Measurements from ENCODE around the gene IGFBP7. TPM values are rescaled to one million over a fixed set of nuclear protein-coding genes. Genes with fewer than 3 reads are reported as not detected.

The IGFBP7 gene
- total and polyA plus RNA-seq, 10 of the 15 experiments (the other 5 are each of a cell fraction or from before 2014, with no cell fraction given), result 0.69 to 1.9 (median 1.4) TPM; not detected in 5

DNA sequence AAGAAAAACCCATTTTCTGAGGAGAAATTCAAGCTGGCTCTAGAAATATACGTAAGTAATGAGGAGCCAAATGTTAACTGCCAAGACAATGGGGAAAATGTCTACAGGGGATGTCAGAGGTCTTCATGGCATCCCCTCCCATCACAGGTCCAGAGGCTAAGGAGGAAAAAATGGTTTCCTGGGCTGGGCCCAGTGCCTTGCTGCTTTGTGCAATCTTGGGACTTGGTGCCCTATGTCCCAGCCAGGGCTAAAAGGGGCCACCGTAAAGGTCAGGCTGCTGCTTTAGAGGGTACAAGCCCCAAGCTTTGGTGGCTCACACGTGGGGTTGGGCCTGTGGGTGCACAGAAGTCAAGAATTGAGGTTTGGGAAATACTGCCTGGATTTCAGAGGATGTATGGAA is 17.2 kb upstream of the IGFBP7 start:
- no TSS peak for BruUV-seq (replicated peaks)
- Histone ChIP-seq H3K9me3 (replicated peaks; ENCODE audit: control insufficient read depth, insufficient read depth, low read length) (no peaks in the 10 kb centered on the region; the same call in 2 of the 3 replicates), H3K4me2 (ENCODE audit: control insufficient read depth, insufficient read depth) (no peak overlapping the region), H3K27me3 (replicated peaks in 1 of 2; ENCODE audit: control insufficient read depth in 2 of 2, insufficient read depth in 2 of 2, low read length in 1 of 2) (no peaks in the 10 kb centered on the region; a peak in 2 of 4 replicates), H3K27ac (ENCODE audit: control insufficient read depth, insufficient read depth) (no peak overlapping the region), H3K4me1 (ENCODE audit: control insufficient read depth, insufficient read depth, low read length) (no peaks in the 10 kb centered on the region), H3K36me3 (ENCODE audit: control insufficient read depth in 2 of 2, insufficient read depth in 2 of 2, low read length in 1 of 2) (no peaks in the 10 kb centered on the region), H2AFZ (ENCODE audit: control insufficient read depth, low read depth, low read length) (no peak overlapping the region), H4K20me1 (ENCODE audit: control insufficient read depth, insufficient read depth) (no peaks in the 10 kb centered on the region), H3K9ac (ENCODE audit: control insufficient read depth, insufficient read depth, low read length) (no peak overlapping the region), H3K79me2 (ENCODE audit: control insufficient read depth, insufficient read depth, low read length) (no peaks in the 10 kb centered on the region), H3K4me3 (no peak overlapping the region)
- intact Hi-C loops (cut with micrococcal nuclease; ENCODE audit: unreplicated experiment), result no loop called here
- ChIA-PET POLR2A (no interaction called here), RAD21 (ENCODE audit: unreplicated experiment) (no interaction called here), CTCF (no interaction called here), SMC1A (ENCODE audit: uncharacterized antibody, unreplicated experiment) (no interaction called here)
- FAIRE-seq (no peak), ATAC-seq (no peak), DNase-seq (ENCODE audit: low read depth, low spot score) (no peak)
- TF ChIP-seq PKNOX1 (IDR thresholded peaks at IDR 0.05) (no peak), BRCA1 (IDR thresholded peaks at IDR 0.05; ENCODE audit: low read depth, low read length) (no peak), CEBPZ (IDR thresholded peaks at IDR 0.05; ENCODE audit: low read depth, low read length) (no peak), CREM (IDR thresholded peaks at IDR 0.05; ENCODE audit: low read depth) (no peak)
- TF ChIP-seq, protein P1, sequence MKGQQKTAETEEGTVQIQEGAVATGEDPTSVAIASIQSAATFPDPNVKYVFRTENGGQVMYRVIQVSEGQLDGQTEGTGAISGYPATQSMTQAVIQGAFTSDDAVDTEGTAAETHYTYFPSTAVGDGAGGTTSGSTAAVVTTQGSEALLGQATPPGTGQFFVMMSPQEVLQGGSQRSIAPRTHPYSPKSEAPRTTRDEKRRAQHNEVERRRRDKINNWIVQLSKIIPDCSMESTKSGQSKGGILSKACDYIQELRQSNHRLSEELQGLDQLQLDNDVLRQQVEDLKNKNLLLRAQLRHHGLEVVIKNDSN (IDR thresholded peaks at IDR 0.05; ENCODE audit: borderline replicate concordance, extremely low read length, insufficient read depth, low read depth, low read length), result no peak
- in situ Hi-C loops (cut with MboI), result loop anchor here (10.0 kb wide), 1 partner anchor 63 kb away; no protein-coding TSS in a partner anchor
- WGBS (ENCODE audit: insufficient coverage, insufficient replicate concordance, low lambda C conversion rate, missing lambda C conversion rate), result 35% methylated on average over 3 of the region's 3 CpGs

Data from GM12878 (cell line).